Large intestine (tissue), 3 donors: ENCODE data around the gene RAPGEF2. TPM values are rescaled to one million over a fixed set of nuclear protein-coding genes. Genes with fewer than 3 reads are reported as not detected.

Experiments
- DNase-seq, 2 donors: peaks; one replicate each; pipeline versions ENCODE4 v3.0.0 to v3.0.0-alpha.2; 2013
- H3K27ac ChIP-seq: one replicate; pipeline ENCODE4 v1.5.1; 2013; ENCODE audit warnings: low read length
- H3K27me3 ChIP-seq: 2 replicates; pipeline ENCODE4 v1.6.1; 2013; ENCODE audit warnings: low read length; ENCODE audit not compliant: control insufficient read depth, insufficient read depth
- H3K36me3 ChIP-seq: 2 replicates; pipeline ENCODE4 v1.6.1; 2013; ENCODE audit warnings: low read length; ENCODE audit not compliant: control insufficient read depth, insufficient read depth
- H3K4me1 ChIP-seq: one replicate; pipeline ENCODE4 v1.6.1; 2013; ENCODE audit warnings: low read length; ENCODE audit not compliant: control insufficient read depth, insufficient read depth
- H3K4me3 ChIP-seq: one replicate; pipeline ENCODE4 v1.5.1; 2013; ENCODE audit warnings: low read length
- H3K9me3 ChIP-seq: one replicate; pipeline ENCODE4 v1.6.1; 2013; ENCODE audit warnings: mild to moderate bottlenecking, low read depth, low read length, moderate library complexity; ENCODE audit not compliant: control insufficient read depth
- WGBS: methylation state at CpG from one replicate; pipeline ENCODE4 v1.1.5; 2013; ENCODE audit warnings: low lambda C conversion rate; ENCODE audit not compliant: insufficient coverage; 5-methylcytosine and 5-hydroxymethylcytosine counted together
- polyA plus RNA-seq: library from polyadenylated mRNA; unstranded; fragments of 120-200 nt; gene quantifications from one replicate; pipeline ENCODE4 v1.2.1, GENCODE V29; 2013

RAPGEF2 gene
- polyA plus RNA-seq, 1 donor: 43.4 TPM

GRCh38 chr4:159097785-159098184, 5.1 kb upstream of the RAPGEF2 start:
- peaks cover 6% of the 10 kb centered on the region for H3K27me3 ChIP-seq
- H3K4me3 ChIP-seq: no peak overlapping the region
- no peak overlapping the region for H3K27ac ChIP-seq
- WGBS: no CpG with 5 or more reads among the region's 1 CpG
- DNase-seq: no peak
- no peaks in the 10 kb centered on the region for H3K36me3 ChIP-seq
- peaks cover 3% of the 10 kb centered on the region for H3K4me1 ChIP-seq
- H3K9me3 ChIP-seq: no peaks in the 10 kb centered on the region

- no peak for DNase-seq
- Histone ChIP-seq H3K36me3 (no peaks in the 10 kb centered on the region), H3K9me3 (no peaks in the 10 kb centered on the region), H3K27ac (no peak overlapping the region), H3K27me3 (peaks cover 6% of the 10 kb centered on the region), H3K4me1 (peaks cover 3% of the 10 kb centered on the region), H3K4me3 (no peak overlapping the region)
Measured at GRCh38 chr4:159098482-159099127, 4.3 kb upstream of the RAPGEF2 start.

- DNase-seq: peak in 1 of 2 donors; percentile 2
- Histone ChIP-seq H3K9me3 (peaks cover 3% of the 10 kb centered on the region), H3K27ac (peak overlapping the region; percentile 40), H3K4me3 (peak overlapping the region; percentile 98), H3K27me3 (peaks cover 6% of the 10 kb centered on the region), H3K4me1 (peaks cover 9% of the 10 kb centered on the region), H3K36me3 (no peaks in the 10 kb centered on the region)
- WGBS: 71% methylated on average over 1 of the region's 14 CpGs
Measured at GRCh38 chr4:159101988-159102621, 774 bp upstream of the RAPGEF2 start.

GRCh38 chr4:159103384-159103990, 608 bp downstream of the RAPGEF2 start:
- Histone ChIP-seq H3K4me1 (peaks cover 9% of the 10 kb centered on the region), H3K9me3 (peaks cover 3% of the 10 kb centered on the region), H3K36me3 (no peaks in the 10 kb centered on the region), H3K27ac (peak overlapping the region; percentile 95), H3K27me3 (peaks cover 6% of the 10 kb centered on the region), H3K4me3 (peak overlapping the region; percentile 98)
- WGBS: no CpG with 5 or more reads among the region's 72 CpGs
- DNase-seq: peak; percentile 23 to 75

GRCh38 chr4:159104694-159105414, 2.0 kb downstream of the RAPGEF2 start:
- peaks cover 6% of the 10 kb centered on the region for H3K27me3 ChIP-seq
- no peaks in the 10 kb centered on the region for H3K36me3 ChIP-seq
- H3K4me1 ChIP-seq: peaks cover 9% of the 10 kb centered on the region
- peak overlapping the region; percentile 80 for H3K27ac ChIP-seq
- peak; percentile 12 to 82 for DNase-seq
- H3K4me3 ChIP-seq: peak overlapping the region; percentile 98
- H3K9me3 ChIP-seq: peaks cover 3% of the 10 kb centered on the region
- 0% methylated on average over 1 of the region's 9 CpGs for WGBS

GRCh38 chr4:159105761-159106243, 2.9 kb downstream of the RAPGEF2 start:
- Histone ChIP-seq H3K36me3 (no peaks in the 10 kb centered on the region), H3K4me3 (peak overlapping the region; percentile 98), H3K4me1 (peaks cover 9% of the 10 kb centered on the region), H3K27me3 (peaks cover 6% of the 10 kb centered on the region), H3K27ac (no peak overlapping the region), H3K9me3 (peaks cover 3% of the 10 kb centered on the region)
- no peak for DNase-seq
- WGBS: 60% methylated on average over 3 of the region's 4 CpGs

- Histone ChIP-seq H3K36me3 (no peaks in the 10 kb centered on the region), H3K4me3 (no peak overlapping the region), H3K9me3 (peaks cover 3% of the 10 kb centered on the region), H3K4me1 (peaks cover 9% of the 10 kb centered on the region), H3K27me3 (peaks cover 4% of the 10 kb centered on the region), H3K27ac (no peak overlapping the region)
- WGBS: 86% methylated on average over 2 of the region's 4 CpGs
- DNase-seq: no peak
Measured at GRCh38 chr4:159106636-159107035, 3.8 kb downstream of the RAPGEF2 start.

- no peak for DNase-seq
- H3K4me1 ChIP-seq: peaks cover 6% of the 10 kb centered on the region
- H3K9me3 ChIP-seq: peaks cover 3% of the 10 kb centered on the region
- no peaks in the 10 kb centered on the region for H3K36me3 ChIP-seq
- no peak overlapping the region for H3K27ac ChIP-seq
- H3K4me3 ChIP-seq: no peak overlapping the region
- no CpG with 5 or more reads among the region's 2 CpGs for WGBS
- H3K27me3 ChIP-seq: no peaks in the 10 kb centered on the region
Measured at GRCh38 chr4:159107203-159107925, 4.5 kb downstream of the RAPGEF2 start.

GRCh38 chr4:159108124-159108523, 5.2 kb downstream of the RAPGEF2 start:
- no peaks in the 10 kb centered on the region for H3K27me3 ChIP-seq
- no peak overlapping the region for H3K4me3 ChIP-seq
- no peak for DNase-seq
- H3K36me3 ChIP-seq: no peaks in the 10 kb centered on the region
- H3K9me3 ChIP-seq: peaks cover 3% of the 10 kb centered on the region
- no peak overlapping the region for H3K27ac ChIP-seq
- peaks cover 6% of the 10 kb centered on the region for H3K4me1 ChIP-seq
- 100% methylated on average over 2 of the region's 3 CpGs for WGBS

- 86% methylated on average over 2 of the region's 5 CpGs for WGBS
- H3K27me3 ChIP-seq: no peaks in the 10 kb centered on the region
Measured at GRCh38 chr4:159110961-159111360, 8.1 kb downstream of the RAPGEF2 start.

More at GRCh38 chr4:159110961-159111360, 8.1 kb downstream of the RAPGEF2 start:
- peaks cover 2% of the 10 kb centered on the region for H3K9me3 ChIP-seq
- peaks cover under 1% of the 10 kb centered on the region for H3K4me1 ChIP-seq
- H3K36me3 ChIP-seq: no peaks in the 10 kb centered on the region
- DNase-seq: no peak
- no peak overlapping the region for H3K27ac ChIP-seq
- H3K4me3 ChIP-seq: no peak overlapping the region
